Thyroid gland (tissue), 4 donors: ENCODE measurements around the gene DTX3. TPM values are rescaled to one million over a fixed set of nuclear protein-coding genes. Genes with fewer than 3 reads are reported as not detected.
"Not testable (repeated sequence)": the region's sequence is repeated elsewhere in the genome, so short reads cannot be mapped to it uniquely, and the experiment has no call there.

Source experiments
- DNase-seq, 2 donors: peaks; one replicate each; pipeline ENCODE4 v3.0.0-alpha.2; 2019
- H3K27ac ChIP-seq, 3 donors: fragments of 200-600 bp; sonication (generic); 1 replicate in 2 of 3; 2 replicates in 1 of 3; pipeline ENCODE4 v1.5.1; 2016 to 2019; ENCODE audit warnings: mild to moderate bottlenecking in 1 of 3, moderate library complexity in 1 of 3
- H3K27me3 ChIP-seq: fragments of 200-600 bp; sonication (generic); one replicate; pipeline ENCODE4 v1.5.1; 2019
- H3K36me3 ChIP-seq, 2 donors: fragments of 200-600 bp; sonication (generic); one replicate each; pipeline ENCODE4 v1.5.1; 2016 to 2019
- H3K4me1 ChIP-seq, 2 donors: fragments of 200-600 bp; sonication (generic); one replicate each; pipeline ENCODE4 v1.5.1; 2017 to 2019
- H3K4me3 ChIP-seq, 3 donors: fragments of 200-600 bp; sonication (generic); replicated peaks in 1 of 3; 1 replicate in 2 of 3; 2 replicates in 1 of 3; pipeline ENCODE4 v1.5.1; 2016; ENCODE audit warnings: mild to moderate bottlenecking in 1 of 3
- H3K9me3 ChIP-seq: fragments of 200-600 bp; sonication (generic); one replicate; pipeline ENCODE4 v1.5.1; 2017
- POLR2A ChIP-seq, 2 donors: fragments of 450-650 bp; IDR thresholded peaks; one replicate each; pipeline ENCODE4 v1.6.1; 2017; ENCODE audit warnings: antibody characterized with exemption in 2 of 2, mild to moderate bottlenecking in 2 of 2, moderate library complexity in 1 of 2
- WGBS, 2 donors: methylation state at CpG; one replicate each; pipeline ENCODE4 v1.1.5; 2017; 5-methylcytosine and 5-hydroxymethylcytosine counted together
- intact Hi-C: fragments of 100-400 bp; cut with DNase I; formaldehyde crosslinking; loops from one replicate; pipeline ENCODE4 v1.15.1; 2023
- total RNA-seq, 4 donors: library from RNA; depleted of rRNA; stranded (reverse); fragments of >200 nt; gene quantifications; one replicate each; pipeline ENCODE4 v1.2.3, GENCODE V29; 2016
- TF ChIP-seq, protein P1 (sequence below), 6 experiments: fragments of 200-600 bp in 3 of 6; fragments of 450-650 bp in 3 of 6; sonication (generic) in 3 of 6; IDR thresholded peaks; one replicate each; pipeline ENCODE4 v1.5.1; 2016 to 2019; ENCODE audit warnings: antibody characterized with exemption in 6 of 6, mild to moderate bottlenecking in 2 of 6, inconsistent platforms in 1 of 6, moderate library complexity in 1 of 6

DTX3 gene
- total RNA-seq, 4 donors from 2014 or later, result 29.2 to 42.0 (median 33.9) TPM

DNA sequence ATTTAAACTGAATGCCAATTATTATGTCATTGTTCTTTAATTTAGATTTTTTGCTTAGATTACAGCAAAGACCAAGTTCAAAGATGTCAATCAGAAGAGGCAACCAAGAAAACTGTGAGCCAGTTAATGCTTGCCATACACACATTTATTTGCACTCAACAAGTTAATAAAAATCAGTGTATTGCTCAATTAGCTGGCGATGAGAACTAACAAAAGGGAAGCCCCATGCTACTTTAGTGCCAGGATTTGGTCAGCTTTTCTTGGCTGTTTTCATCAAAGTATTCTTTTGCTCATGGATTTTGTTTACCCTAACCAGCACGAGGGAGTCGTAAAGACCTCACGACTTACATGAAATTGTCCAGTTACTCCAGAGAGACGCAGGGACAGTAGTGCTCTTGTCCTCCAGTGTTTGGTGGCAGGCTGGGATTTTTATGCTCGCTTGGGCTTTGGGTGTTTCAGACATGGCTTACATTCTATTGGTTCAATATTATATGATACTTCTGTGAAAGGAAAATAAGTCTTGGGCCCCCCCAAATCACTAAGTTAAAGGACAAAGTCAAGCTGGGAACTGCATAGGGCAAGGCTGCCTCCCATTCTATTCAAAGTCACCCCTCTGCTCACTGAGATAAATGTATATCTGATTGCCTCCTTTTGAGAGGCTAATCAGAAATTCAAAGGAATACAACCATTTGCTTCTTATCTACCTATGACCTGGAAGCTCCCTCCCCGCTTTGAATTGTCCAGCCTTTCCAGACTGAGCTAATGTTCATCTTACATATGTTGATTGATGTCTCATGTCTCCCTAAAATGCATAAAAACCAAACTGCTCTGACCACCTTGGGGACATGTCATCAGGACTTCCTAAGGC, 35.8 kb downstream of the DTX3 start:
- no peak overlapping the region for H3K27ac ChIP-seq
- WGBS, 2 donors, result 72 to 77% methylated on average over 7 of the region's 7 CpGs
- no peak overlapping the region for H3K4me3 ChIP-seq
- H3K9me3 ChIP-seq, result no peaks in the 10 kb centered on the region
- H3K36me3 ChIP-seq, result no peaks in the 10 kb centered on the region
- no peaks in the 10 kb centered on the region for H3K27me3 ChIP-seq
- TF ChIP-seq, protein P1, sequence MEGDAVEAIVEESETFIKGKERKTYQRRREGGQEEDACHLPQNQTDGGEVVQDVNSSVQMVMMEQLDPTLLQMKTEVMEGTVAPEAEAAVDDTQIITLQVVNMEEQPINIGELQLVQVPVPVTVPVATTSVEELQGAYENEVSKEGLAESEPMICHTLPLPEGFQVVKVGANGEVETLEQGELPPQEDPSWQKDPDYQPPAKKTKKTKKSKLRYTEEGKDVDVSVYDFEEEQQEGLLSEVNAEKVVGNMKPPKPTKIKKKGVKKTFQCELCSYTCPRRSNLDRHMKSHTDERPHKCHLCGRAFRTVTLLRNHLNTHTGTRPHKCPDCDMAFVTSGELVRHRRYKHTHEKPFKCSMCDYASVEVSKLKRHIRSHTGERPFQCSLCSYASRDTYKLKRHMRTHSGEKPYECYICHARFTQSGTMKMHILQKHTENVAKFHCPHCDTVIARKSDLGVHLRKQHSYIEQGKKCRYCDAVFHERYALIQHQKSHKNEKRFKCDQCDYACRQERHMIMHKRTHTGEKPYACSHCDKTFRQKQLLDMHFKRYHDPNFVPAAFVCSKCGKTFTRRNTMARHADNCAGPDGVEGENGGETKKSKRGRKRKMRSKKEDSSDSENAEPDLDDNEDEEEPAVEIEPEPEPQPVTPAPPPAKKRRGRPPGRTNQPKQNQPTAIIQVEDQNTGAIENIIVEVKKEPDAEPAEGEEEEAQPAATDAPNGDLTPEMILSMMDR (IDR thresholded peaks at IDR 0.05), result no peak
- TF ChIP-seq POLR2A (IDR thresholded peaks at IDR 0.05), result no peak
- H3K4me1 ChIP-seq, result no peaks in the 10 kb centered on the region
- intact Hi-C loops, result no loop called here
- DNase-seq, result no peak

DNA sequence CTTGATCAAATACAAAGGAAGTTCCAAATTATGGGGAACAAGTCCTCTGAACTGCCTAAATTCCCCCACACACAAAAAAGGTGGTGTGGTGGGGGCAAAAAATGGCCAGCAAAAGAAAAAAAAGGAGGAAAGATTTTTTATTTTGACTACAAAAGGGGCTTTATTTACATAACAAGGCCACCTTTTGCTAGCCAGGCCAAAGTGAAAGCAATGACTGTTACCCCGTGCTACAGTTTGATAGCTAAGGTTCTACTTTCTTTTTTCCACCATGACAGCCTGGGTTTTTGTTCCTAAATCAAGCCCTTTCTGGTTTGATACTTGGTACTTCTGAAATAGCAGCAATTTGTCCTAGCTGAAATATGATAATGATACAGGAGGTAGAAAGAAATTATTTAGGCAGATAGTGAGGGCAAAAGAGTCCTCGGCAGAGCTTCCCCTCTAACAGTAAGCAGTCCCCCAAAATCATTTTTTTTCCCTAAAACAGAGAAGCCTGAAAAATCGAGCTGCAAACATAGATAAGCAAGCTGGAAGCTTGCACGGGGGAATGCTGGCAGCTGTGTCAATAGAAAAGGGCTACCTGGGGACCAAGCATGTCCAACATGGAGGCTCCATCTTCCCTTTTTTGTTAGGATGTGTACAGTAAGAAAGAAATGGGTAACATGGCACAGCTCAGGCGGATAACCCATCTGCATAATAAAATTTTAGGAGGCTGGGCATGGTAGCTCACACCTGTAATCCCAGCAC, 37.2 kb downstream of the DTX3 start:
- TF ChIP-seq POLR2A (IDR thresholded peaks at IDR 0.05), result no peak
- TF ChIP-seq, protein P1 (IDR thresholded peaks at IDR 0.05), result no peak
- WGBS, 2 donors, result 62 to 67% methylated on average over 5 of the region's 5 CpGs
- no peak overlapping the region for H3K27ac ChIP-seq
- intact Hi-C loops, result no loop called here
- no peaks in the 10 kb centered on the region for H3K36me3 ChIP-seq
- no peaks in the 10 kb centered on the region for H3K9me3 ChIP-seq
- no peak for DNase-seq
- H3K4me1 ChIP-seq, result no peaks in the 10 kb centered on the region
- no peaks in the 10 kb centered on the region for H3K27me3 ChIP-seq
- H3K4me3 ChIP-seq, result no peak overlapping the region

DNA sequence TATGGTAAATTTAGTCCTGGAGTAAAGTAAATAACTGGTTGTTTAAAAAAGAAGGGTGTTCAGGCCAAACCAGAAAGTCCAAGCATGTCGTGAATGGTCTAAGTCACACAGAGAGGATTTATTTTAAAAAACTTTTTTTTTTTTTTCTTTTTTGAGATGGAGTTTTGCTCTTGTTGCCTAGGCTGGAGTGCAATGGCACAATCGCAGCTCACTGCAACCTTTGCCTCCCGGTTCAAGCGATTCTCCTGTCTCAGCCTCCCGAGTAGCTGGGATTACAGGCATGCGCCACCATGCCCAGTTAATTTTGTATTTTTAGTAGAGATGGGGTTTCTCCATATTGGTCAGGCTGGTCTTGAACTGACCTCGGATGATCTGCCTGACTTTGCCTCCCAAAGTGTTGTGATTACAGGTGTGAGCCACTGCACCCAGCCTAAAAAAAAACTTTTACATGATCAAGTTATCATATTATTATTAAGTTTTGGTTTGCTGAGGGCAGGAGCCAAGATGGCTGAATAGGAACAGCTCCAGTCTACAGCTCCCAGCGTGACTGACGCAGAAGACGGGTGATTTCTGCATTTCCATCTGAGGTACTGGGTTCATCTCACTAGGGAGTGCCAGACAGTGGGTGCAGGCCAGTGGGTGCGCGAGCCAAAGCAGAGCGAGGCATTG, 41.5 kb downstream of the DTX3 start:
- H3K36me3 ChIP-seq, intact Hi-C loops, H3K27me3 ChIP-seq, H3K4me1 ChIP-seq, DNase-seq, H3K4me3 ChIP-seq, H3K9me3 ChIP-seq, H3K27ac ChIP-seq: not testable (repeated sequence)
- 65 to 77% methylated on average over 13 of the region's 13 CpGs for WGBS, 2 donors

DNA sequence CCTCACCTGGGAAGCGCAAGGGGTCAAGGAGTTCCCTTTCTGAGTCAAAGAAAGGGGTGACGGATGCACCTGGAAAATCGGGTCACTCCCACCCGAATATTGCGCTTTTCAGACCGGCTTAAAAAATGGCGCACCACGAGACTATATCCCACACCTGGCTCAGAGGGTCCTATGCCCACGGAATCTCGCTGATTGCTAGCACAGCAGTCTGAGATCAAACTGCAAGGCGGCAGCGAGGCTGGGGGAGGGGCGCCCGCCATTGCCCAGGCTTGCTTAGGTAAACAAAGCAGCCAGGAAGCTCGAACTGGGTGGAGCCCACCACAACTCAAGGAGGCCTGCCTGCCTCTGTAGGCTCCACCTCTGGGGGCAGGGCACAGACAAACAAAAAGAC, 42.0 kb downstream of the DTX3 start:
- H3K4me3 ChIP-seq, H3K36me3 ChIP-seq, H3K27me3 ChIP-seq, H3K27ac ChIP-seq, intact Hi-C loops, H3K9me3 ChIP-seq, H3K4me1 ChIP-seq, DNase-seq: not testable (repeated sequence)
- WGBS, 2 donors, result 93 to 96% methylated on average over 6 to 8 of the region's 15 CpGs

DNA sequence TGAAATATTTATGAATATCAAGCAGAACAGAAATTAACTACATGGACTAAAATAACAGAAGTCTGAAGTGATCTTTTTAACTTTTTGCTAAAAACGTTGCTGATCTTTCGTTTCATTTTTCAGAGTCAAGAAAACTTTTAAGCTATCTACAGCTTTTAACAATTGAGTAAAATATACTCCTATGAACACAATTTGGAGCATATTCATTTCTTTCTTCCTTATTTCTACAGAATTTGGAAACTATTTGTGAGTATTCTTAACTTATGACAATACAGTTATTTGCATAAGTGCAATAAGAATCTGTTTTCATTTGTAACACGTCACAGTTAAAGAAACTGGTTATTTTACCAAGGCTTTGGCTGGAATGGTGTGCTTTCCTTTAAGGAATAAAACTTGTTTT, 49.4 kb downstream of the DTX3 start:
- intact Hi-C loops, result no loop called here
- Histone ChIP-seq H3K4me1 (peaks cover 7 to 8% of the 10 kb centered on the region in 2 donors), H3K9me3 (no peaks in the 10 kb centered on the region), H3K27ac (no peak overlapping the region), H3K27me3 (no peaks in the 10 kb centered on the region), H3K4me3 (no peak overlapping the region), H3K36me3 (no peaks in the 10 kb centered on the region)
- 66 to 68% methylated on average over 3 of the region's 3 CpGs for WGBS, 2 donors
- TF ChIP-seq POLR2A (IDR thresholded peaks at IDR 0.05), result no peak
- DNase-seq, result no peak

DNA sequence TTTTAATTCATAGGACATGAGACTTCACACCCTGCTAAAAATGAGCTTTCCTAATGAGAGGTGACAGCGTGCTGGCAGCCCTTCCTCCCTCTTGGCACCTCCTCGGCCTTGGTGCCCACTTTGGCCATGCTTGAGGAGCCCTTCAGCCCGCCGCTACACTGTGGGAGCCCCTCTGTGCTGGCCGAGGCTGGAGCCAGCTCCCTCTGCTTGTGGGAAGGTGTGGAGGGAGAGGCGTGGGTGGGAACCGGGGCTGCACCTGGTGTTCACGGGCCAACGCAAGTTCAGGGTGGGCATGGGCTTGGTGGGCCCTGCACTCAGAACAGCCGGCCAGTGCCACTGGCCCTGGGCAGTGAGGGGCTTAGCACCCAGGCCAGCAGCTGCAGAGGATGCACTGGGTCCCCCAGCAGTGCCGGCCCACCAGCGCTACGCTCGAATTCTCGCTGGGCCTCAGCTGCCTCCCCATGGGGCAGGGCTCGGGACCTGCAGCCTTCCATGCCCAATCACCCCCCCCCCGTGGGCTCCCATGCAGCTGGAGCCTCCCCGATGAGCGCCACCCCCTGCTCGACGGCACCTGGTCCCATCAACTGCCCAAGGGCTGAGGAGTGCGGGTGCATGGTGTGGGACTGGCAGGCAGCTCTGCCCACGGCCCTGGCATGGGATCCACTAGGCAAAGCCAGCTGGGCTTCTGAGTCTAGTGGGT, 51.1 kb downstream of the DTX3 start:
- peaks cover 7 to 8% of the 10 kb centered on the region in 2 donors for H3K4me1 ChIP-seq
- H3K4me3 ChIP-seq, result no peak overlapping the region
- 77 to 87% methylated on average over 8 to 10 of the region's 23 CpGs for WGBS, 2 donors
- intact Hi-C loops, result no loop called here
- H3K27ac ChIP-seq, result no peak overlapping the region
- DNase-seq, result no peak
- no peaks in the 10 kb centered on the region for H3K36me3 ChIP-seq
- H3K9me3 ChIP-seq, result no peaks in the 10 kb centered on the region
- no peaks in the 10 kb centered on the region for H3K27me3 ChIP-seq
- no peak for TF ChIP-seq POLR2A (IDR thresholded peaks at IDR 0.05)
- TF ChIP-seq, protein P1 (IDR thresholded peaks at IDR 0.05), result no peak

DNA sequence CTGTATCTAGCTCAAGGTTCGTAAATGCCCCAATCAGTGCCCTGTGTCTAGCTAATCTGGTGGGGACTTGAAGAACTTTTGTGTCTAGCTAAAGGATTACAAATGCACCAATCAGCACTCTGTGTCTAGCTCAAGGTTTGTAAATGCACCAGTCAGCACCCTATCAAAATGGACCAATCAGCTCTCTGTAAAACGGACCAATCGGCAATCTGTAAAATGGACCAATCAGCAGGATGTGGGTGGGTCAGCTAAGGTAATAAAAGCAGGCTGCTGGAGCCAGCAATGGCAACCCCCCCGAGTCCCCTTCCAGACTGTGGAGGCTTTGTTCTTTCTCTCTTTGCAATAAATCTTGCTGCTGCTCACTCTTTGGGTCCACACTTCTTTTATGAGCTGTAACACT, 51.8 kb downstream of the DTX3 start:
- H3K4me1 ChIP-seq, intact Hi-C loops, H3K9me3 ChIP-seq, DNase-seq, H3K4me3 ChIP-seq, H3K27me3 ChIP-seq, H3K36me3 ChIP-seq, H3K27ac ChIP-seq: not testable (repeated sequence)
- 74 to 89% methylated on average over 4 of the region's 4 CpGs for WGBS, 2 donors
